Islet of Langerhans (tissue), 1 donor: ENCODE data around the gene ASPG.

Experiments
- FAIRE-seq: peaks from one replicate; lab custom pipeline; 2011; peaks lifted over from hg19 to GRCh38; lab: Jason Lieb, UNC

ASPG gene

DNA sequence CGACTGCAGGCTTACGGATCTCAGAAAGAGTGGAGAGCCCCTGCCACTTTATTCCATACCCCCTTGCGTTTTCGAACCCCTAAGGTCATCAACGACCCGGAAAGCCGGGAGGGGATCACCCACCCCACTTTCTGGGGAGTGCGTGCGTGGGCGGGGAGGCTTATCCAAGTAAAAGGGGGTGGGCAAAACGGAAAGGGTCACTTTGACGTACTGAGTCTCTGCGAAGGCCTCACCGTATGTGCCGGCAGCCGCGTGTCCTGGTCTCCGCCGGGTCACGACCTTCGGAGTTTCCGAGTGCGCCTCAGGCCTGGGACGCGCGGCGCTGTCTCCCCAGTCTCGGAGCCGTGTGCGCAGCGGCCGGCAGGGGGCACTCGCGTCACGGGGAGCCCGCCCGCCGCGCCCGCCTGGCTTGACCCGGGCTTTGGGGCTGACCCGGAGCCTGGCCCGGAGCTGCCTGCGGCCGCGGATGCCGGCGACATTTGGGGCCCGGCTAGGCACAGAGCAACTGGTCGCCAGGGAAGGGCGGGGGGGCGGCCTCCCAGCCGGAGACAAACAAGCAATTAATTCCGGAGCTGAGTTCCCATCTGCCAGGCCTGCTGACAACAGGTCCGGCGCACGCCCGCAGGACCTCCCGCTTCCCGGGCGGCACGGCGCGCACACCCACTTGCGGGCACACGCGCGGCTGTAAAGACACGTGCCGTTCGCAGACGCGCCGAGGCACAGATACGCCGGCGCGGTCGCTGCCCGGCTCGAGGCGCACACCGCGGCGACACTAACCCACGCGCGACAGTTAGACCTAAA, 52.0 kb downstream of the ASPG start:
- no peak for FAIRE-seq

DNA sequence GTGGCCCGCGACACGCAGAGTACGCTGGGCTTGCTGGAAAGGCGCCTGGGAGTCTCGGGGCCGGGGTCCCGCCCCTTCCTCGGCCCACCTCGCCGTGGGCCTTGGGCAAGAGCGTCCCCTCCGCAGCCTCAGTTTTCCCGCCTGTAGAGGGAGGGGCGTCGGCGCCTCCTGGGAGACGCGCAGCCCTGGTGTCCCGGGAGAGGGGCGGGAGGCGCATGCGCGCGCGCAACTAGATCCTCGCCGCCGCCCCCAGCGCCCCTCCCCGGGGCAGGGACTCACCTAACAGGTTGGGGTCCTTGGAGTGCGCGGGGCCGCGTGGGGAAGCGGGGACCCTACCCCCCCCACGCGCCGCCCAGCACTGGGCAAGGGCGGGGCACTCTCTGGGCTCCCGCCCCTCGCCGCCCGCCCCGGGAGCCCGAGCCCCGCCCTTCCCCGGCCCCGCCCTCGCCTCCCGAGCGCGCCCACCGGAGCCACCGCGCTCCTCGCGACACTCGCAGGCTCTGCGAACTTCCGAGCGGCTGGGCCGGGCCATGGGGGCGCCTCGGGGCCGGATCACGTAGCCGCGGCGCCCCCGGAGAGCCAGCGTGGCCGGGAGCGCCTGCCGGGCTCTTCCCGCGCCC, 52.7 kb downstream of the ASPG start, which contains the start of gene KIF26A:
Gene KIF26A, plus strand, starts transcription at position 490 of the 620 bp plus-strand sequence. CDS start 136 bp downstream, outside the sequence.
- no peak for FAIRE-seq

DNA sequence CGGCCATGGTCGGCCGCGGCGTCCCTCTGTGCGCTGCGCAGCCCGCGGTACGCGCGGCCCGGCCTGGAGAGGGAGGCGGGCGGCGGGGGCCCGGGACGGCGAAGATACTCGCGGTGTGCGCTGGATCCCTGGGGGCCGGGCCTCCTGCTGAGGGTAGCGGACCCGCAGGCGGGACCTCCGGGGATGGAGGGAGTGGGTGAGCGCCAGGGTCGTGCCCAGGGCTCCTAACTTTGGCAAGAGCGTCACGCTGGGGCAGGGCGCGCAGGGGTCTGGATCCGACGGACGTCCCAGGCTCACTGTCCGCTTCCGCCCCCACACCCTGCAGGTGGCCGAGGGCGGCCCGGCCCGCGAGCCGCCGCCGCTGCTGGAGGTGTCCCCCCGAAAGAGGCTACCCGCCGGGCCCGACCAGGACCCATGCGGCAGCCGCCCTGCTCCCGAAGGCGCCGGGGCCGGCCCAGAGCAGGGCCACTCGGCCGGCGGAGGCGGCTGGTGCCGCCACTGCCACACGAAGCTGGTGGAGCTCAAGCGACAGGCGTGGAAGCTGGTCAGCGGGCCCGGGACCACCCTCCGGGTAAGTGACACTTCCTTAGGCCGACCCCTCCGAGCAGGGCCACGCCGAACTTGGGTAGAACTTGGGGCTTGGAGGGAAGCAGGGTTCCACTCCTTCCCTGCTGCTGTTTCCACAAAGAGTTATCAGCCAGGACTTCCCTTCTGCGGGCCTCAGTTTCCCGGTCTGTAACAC, 53.4 kb downstream of the ASPG start:
- no peak for FAIRE-seq

DNA sequence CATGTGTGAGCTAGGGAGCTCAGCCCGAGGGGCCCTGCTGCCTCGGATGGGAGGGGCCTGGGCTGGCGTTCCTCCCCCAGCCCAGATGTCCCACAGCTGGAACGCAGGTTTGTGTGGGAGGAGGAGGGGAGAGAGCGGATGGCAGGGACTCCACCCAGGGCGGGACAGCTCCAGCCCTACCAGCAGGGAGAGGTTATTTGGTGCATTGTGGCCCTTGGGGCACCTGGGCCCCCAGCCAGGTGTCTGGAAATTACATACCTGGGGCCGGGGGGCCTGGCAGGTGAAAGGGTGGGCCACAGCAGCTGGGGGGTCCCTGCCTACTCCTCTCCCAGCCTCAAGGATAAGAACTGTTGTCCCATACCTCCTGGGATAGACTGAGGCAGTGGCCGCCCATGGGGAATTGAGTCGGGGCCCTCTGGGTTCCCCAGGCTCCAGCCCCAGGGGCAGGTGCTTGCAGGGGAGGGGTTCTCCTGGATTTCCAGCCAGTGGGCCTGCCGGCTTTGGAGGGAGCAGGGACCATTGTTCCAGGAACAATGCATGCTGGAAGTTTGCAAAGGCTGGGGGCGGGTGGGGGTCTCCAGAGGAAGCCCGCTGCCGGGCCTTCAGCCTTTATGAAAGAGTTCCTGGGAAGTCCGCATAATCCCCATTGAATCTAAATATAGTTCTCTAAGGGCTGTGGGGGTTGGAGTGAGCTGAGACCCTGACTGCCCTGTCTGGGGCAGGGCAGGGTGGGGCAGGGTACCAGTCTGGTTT, 54.1 kb downstream of the ASPG start:
- no peak for FAIRE-seq

DNA sequence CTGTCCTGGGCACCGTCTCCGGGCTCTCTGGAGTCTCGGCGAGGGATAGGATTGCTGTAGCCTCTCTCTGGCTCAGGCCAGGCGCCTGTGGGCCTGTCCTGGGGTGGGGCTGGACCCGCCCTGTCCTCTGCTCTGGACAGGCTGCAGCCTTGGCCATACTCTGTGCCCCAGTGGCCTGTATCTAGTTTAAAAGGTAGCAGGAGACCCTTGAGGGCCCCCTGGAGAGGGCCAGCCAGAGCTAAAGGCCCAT, 54.6 kb downstream of the ASPG start:
- no peak for FAIRE-seq

DNA sequence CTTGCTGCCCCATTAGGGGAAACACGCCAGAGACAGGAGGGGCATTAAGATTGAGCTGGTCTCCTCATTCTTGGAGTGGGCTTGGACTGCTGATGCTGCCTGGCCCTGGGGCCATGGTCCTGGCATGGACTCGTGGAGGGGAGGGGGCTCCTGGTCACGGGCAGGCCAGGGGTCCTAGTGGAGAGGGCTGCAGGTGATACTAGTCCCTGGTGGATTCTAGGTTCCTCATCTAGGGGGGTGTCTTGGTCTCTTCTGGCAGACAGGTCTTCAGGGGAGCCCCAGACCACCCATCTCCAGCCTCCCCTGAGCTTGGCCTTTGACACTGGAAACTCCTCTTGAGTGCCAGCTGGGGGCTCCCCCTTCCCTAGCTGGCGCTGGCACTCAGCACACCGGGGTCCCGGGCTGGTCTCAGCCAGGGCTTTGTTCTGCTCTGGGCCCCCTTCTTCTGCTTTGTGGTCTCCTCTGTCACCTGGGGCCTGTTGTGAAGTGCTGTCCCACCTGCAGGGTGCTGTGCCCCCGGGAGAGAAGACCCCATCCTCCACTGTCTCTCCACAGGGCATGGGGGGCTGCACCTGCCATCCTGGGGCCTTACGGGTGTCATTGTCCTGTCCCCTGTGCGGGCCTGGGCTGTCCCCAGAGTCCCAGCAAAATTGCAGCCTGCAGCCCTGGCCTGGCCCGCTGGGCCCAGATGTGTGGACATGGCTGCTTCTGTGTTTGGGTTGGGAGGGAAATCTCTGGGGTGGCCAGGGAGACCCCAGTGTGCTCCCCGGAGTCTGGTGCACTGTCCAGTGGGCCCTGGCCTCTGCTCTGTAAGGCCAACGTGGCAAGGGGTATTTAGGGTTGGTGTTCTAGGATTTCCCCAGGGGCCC, 55.2 kb downstream of the ASPG start:
- FAIRE-seq: no peak

DNA sequence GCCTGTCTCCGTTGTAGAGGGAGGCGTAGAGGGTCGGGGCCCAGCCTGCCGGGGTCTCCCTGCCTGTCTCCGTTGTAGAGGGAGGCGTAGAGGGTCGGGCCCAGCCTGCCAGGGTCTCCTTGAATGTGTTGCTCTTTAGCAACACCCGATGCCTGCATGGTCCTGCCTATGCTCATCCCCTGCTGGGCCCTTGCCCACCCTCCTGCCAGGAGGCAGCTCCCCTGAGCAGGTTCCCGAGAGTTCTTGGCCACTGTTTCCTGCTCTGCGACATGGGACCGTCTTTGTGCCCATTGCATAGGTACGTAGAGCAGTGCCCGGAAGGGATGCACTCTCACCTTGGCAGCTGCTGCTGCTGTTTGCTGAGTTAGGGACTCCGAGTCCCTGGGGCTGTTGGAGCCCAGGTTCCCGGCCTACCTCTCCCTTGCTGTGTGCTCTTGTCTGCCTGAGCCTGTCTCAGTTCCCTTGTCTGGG, 56.2 kb downstream of the ASPG start:
- FAIRE-seq: no peak

DNA sequence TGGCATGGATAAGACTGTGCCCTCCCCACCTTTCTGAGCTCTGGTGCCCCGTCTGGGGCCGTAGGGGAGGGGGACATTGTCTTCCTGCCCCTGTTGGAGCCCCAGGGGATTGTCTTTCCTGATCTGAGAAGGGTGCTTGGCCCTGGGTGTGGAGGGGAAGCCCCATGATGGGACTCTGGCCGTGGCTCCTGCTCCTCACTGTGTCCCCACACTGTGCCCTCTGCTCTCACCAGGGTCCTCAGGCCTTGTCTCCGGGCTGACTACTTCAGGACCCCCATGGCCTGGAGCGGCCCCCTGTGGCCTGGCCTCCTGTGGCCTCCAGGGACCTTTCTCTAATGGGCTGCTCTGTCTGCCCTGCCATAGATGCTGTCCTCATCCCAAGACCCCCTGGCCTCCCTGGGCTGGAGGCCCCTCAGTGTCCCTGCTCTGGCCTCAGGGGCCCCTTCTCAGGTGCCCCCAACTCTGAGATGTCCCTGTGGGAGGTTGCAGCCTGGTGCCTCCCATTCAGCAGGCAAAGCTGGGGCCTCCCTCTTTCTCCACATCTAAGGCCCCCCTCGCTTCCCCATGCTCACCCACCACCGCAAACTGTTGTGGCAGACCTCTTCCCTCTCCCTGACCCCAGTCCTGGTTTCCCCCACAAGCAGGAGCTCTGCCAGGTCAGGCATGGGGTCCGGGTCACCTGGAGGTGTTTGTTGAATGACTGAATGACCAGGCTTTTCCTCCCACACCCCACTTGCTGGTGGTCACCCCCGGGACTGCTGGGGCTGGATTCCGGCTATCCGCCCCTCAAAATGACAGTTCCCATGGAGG, 56.8 kb downstream of the ASPG start:
- no peak for FAIRE-seq

DNA sequence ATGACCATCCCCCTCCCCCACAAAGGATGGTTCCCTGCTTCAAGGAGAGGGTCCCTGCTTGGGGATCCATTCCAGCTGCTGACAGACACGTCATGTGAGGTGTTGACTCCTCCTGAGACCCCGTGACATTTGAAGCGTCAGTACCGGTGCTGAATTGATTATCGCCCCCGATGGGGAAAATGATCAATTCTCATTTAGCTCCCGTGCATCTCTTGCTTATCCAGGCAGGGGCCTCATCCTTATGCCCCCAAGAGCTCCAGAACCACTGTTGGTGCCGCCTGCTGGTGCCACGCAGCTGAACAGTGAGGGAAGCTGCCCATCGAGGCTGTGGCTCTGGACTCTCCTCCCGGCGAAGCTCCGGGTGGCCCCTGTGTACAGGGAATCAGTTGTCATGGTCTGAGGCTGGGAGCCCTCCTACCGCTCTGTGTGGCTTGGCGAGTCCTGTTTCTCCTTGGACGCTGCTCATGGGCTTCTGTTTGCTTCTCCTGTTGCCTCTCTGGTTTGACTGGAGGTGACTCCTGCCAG, 57.5 kb downstream of the ASPG start:
- FAIRE-seq: no peak

DNA sequence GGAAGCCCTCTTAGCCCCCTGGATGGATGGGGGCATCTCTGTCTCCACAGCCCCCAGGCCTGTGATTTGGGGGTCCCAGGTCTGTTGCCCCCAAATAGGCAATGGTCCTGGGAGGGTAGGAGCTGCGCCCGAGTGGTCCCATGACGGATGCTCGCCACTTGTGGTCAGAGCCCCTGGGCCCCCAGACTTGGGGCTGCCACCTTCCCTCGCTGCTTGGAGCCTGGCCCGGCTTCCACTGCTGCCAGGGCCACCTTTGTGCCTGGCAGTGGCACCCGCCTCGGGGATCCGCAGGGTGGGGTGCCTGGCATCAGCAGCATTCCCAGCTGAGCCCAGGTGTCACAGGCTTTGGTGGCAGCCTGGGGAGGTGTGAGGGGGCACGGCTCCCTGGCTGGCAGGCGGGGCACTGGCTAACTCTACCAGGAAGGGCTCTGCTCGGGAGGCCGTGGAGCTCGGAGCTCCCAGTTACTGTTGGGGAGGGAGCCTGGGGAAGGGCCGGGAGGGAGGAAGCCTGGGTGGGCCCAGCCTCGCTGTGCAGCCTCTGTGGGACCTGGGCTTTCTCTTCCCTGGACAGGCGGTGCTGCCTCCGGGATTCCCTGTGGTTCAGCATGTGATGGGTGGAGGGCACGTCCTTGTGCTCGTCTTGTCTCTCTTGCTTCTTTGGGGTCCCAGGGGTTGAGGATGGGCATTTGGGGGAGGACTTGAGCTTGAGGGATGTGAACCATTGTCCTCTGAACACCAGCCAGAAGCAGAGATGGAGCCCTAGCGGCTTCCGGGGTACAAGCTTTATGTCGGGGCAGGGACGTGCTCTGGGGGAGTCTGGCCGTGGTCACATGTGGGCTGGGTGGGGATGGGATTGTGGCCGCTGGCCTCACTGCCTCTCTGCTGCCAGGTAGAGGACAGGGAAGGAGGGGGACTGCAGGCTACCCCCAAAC, 58.3 kb downstream of the ASPG start:
- FAIRE-seq: no peak

DNA sequence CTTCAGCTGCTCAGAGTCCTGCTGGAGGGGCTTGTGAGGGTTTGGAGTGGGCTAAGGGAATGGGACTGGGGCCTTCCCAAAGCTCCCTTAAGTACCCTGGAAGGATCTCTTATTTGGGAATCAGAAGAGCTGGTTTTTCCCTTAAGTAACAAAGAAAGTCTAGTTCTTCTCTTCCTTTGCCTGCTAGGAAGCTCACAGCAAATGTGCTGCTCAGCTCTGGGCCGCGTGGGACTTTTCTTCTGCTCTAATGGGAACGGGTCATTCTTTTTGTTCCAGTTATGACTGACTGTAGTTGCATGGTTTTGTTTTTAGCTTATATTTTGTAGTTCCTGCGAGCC, 58.9 kb downstream of the ASPG start:
- no peak for FAIRE-seq

DNA sequence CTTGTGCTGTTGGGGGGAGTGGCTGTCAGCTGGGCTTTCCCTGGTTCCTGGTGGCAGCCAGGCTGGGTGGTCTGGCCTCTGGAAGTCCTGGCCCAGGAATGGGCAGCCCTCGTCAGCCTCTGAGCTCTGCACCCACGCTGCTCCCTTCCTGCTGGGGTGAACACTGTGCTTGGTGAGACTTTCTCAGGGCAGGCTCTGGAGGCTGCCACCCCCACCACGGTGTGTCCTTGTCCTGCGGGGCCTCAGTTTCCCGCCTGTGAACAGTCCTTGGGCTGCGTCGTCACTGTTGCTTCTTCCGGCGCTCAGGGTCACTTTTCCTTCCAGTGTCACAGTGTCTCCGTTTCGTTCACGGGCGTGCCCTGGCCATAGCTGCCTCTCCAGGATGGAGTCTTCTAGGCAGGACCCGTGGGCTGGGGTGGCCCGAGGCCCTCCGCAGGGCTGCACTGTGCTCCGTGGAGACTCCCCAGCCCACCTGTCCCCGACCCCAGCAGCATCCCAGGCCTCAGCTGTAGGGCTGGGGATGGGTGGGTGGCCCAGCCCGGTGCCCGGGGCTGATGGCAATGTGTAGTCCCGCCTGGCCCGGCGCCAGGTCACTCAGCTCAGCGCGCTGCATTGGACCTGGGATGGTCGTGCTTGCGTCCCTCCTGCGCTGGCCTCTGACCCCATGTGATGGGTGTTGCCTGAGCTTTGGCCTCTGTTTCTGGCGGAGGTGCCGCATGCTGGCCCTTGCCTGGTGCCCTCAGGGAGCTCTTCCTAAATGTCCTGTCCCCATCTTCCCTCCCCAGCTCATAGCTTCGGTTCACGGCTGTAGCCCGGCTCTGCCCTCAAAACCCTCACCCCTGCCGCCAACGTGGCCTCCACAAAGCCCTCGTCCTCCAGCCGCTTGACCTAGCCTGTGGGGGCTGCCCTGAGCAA, 59.7 kb downstream of the ASPG start:
- no peak for FAIRE-seq

DNA sequence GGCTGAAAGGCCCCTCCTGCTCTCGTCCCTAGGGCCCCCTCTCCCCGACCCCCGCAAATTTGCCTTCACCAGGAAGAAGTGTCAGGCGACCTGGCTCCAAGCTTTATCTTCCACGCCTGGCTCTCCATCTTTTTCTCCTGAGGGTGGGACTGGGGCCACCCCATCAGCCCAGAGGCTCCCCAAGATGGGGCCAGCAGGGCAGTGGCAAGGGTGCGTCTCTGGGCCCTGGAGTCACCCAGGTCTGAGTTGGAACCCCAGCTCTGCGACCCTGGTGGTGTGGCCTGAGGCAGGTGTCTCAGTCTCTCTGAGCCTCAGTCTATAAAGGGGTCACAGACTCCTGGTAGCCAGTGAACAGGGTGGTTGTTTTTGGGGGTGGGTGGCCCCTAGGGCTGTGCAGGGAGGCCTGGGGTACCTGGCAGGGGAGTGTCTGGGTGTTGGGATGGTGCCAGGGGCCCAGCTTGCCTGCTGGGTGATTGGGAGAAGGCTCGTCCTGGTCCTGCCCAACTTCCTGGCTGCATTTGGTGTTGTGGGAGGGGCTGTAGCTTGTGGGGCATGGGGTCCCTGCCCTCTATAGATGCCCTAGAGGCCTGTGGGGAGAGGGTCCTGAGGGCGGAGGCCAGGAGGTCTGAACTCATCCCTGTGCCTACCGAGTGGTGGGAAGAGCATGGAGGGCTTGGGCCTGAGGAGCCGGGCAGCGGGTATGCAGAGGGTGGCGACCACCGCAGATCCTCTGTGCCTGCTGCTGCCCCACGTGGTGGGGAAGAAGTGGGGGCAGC, 60.5 kb downstream of the ASPG start:
- FAIRE-seq: no peak

DNA sequence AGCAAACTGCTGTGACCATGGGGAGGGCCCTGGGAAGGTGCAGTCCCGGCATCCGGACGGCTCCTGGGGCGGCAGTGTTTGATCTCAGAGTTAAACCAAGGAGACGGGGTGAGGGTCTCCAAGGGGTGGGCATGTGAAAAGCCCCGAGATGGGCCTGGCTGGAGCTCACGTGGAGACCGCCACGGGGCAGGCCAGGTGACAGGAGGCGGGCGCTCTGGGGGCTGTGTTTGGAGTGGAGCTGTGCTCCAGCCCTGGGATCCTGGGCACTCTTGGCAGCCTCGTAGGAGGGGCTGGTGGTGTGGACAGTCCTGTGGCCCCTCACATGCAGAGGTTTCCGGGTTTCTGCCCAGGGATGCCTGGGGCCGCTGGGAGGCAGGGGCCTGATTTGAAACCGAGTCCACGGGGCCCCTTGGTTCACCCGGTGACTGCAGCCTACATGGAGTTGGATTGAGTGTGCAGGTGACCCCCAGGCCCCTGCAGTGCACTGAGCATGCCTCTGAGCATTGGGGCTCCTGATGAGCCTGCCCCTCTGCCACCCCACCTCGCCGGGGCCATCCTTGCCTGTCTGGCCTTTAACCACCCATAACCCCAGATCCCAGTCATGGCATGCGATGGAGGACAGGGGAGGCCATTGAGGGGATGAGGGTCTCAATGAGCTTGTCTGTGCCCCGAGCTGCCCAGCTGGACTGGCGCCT, 61.3 kb downstream of the ASPG start:
- no peak for FAIRE-seq

DNA sequence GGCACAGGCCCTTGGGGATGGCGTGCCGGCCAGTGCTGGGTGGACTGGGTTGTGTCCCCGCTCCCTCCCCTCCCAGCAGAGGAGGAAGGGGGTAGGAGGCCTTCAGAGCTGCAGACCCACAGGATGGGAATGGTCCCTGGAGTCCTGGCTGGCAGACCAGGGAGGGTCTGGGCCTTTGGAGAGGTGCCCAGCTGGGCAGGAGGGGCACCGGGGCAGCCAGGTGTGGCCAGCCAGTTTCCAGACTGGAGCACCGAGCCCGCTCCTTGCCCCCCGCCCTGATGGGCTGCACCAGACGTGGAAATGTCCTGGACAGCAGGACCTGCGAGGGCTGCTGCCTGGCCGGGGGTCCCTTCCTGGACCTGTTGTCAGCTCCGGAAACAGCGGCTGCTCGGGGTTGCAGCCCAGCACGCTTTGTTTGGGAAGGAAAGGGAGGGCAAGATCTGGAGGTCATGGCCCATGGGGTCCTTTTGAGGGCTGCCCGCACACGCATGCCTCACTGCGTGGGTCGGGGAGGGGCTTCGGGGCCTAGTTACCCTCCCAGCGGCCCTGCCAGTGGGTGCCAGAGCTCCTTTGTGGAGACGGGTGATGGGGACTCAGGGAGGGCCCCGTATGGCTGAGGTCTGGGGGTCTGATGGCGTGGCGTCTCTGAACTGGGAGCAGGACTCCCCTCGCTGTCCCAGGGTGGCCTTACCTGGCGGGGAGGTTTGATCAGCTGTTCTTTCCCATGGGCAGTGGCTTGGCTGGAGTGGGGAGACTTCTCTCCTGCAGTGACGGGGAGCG, 62.0 kb downstream of the ASPG start:
- no peak for FAIRE-seq
